Measurements from ENCODE around the gene CYGB.
"Not testable (repeated sequence)": the region's sequence is repeated elsewhere in the genome, so short reads cannot be mapped to it uniquely, and the experiment has no call there.

Gene CYGB

GRCh38 chr17:76566988-76567431 lies 29.5 kb upstream of the CYGB start:
- DNase-seq, result no peak

DNA sequence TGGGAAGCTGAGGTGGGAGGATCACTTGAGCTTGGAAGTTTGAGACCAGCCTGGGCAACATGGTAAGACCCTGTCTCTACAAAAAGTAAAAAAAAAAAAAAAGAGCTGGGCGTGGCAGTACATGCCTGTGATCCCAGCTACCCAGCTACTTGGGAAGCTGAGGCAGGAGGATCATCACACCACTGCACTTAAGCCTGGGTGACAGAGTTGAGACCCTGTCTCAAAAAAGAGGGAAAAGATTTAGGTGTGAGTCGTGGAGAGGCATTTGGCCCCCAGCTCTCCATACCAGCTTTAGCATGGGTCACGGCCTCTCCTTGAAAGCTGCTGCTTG lies 29.1 kb upstream of the CYGB start:
- DNase-seq, result no peak

- no peak for DNase-seq
Measured at GRCh38 chr17:76565728-76566612, 28.5 kb upstream of the CYGB start.

DNA sequence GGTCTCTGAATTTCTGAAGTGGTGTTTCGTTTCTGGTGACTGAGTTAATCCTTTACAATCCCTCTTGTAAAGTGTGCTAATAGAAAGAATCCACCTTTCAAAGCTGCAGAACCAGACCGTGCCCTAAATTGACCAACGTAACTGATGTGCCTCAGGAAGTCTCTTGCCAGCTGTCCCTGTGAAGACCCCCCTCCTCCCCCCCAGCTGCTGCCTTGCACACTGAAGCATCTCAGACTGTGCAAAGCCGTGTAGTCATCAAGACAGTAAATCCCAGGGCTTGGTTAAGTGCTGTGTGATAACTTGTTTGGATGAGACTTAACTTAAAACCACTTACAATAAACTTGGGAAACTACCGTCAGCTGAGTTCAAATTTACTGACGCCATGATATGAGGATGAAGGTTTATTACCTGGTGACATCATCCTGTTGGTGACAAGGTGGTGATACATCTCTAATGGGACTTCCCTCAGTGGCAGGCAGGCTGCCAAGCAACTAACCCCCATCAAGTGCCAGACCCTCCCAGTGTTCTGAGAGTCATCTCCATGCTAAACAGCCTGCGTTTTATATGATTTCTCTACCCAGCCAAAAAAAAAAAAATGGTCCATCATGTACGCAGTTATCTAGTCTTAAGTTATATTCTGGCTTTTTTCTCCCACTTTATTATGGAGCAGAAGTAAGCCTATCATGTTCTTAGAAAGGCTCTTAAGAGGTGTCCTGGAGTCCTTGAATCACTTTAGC lies 27.6 kb upstream of the CYGB start:
- DNase-seq, result not testable (repeated sequence)

DNA sequence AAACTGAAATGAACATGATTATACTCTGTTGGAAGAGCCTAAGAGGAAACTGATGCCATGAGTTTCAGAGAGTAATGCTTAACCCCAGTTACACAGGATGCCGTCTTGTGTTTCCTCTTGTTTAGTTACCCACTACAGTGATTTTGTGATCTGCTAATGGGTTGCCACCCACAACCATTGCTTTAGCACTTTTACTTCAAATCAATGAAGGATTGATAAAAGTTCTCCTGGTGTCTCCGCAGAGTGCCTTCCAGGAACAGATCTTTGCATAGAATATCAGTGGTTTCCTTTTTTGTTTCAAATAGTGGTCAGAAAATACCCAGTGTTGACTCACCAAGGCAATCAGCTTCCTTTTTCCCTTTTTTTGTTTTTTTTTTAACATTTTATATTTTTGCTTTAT lies 25.9 kb upstream of the CYGB start:
- DNase-seq, result not testable (repeated sequence)

GRCh38 chr17:76562734-76563148 lies 25.2 kb upstream of the CYGB start:
- DNase-seq, result peak in 1 of 2 donors; percentile 36

- DNase-seq, result no peak
Measured at GRCh38 chr17:76561799-76562268, 24.3 kb upstream of the CYGB start.

DNA sequence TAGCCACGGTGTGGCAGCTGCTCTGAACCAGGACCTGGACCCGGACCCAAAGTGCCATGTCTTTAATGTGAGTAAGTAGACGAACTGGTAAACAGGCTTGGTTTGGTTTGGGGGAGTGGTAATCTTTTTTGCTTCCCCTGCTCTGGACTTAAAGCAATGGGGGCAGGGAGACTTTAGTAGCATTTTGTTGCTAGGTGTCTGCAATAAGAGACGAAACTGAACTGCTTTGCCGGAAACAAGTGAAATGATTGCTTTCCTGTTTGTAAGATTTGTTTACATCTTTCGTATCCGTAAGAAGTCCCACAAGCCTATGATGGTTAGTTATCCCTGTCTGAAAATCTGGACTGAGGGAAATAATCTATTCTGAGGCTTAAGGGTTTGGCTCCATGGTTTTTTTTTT lies 23.8 kb upstream of the CYGB start:
- DNase-seq, result no peak

- DNase-seq, result no peak
Measured at GRCh38 chr17:76560877-76561221, 23.3 kb upstream of the CYGB start.

- no peak for DNase-seq
Measured at GRCh38 chr17:76560036-76560876, 22.7 kb upstream of the CYGB start.

GRCh38 chr17:76559460-76559859 lies 22.0 kb upstream of the CYGB start:
- not testable (repeated sequence) for DNase-seq

- peak in 1 of 2 donors; percentile 35 for DNase-seq
Measured at GRCh38 chr17:76558198-76559095, 20.9 kb upstream of the CYGB start.

DNA sequence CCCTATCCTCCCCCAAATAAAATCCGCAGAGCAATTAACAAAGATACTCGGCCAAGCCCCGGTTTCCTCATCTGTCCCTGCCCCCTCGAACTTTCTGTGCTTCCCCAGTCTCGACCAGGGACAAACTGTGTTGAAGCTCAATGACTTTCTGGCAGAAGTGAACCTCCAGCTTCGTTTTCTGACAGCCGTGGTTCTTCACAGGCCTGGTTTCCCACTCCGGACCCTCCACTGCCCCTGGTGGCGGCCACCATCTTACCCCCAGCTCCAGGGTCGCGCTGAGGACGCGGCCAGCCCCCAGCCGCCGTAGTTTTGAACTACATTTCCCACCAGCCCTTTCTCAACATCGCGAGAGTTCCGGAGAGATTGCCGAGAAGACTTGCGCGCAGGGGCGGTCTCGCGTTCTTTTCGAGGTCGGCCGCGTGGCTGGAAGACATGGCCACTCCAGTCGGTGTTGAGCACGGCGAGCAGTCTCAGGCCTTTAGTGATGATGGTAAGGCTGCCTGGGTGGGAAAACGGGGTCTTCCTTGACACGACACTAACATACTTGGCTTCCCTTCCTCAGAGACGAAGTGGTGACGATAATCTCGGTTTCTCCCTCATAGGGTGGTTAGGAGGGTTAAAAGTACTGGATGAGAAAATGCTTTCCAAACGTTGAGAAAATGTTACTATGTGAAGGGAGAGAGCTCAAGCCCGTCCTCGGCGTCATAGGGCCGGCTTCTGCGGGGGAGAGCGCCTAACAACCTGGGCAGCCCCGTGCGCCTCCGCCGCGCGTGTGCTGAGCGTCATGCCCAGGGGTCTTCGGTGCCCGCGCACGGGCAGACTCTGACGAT lies 20.1 kb upstream of the CYGB start:
- peak; percentile 74 to 84 for DNase-seq

- DNase-seq, result no peak
Measured at GRCh38 chr17:76556765-76557367, 19.4 kb upstream of the CYGB start.

GRCh38 chr17:76554131-76554530 lies 16.6 kb upstream of the CYGB start:
- peak; percentile 71 to 76 for DNase-seq

DNA sequence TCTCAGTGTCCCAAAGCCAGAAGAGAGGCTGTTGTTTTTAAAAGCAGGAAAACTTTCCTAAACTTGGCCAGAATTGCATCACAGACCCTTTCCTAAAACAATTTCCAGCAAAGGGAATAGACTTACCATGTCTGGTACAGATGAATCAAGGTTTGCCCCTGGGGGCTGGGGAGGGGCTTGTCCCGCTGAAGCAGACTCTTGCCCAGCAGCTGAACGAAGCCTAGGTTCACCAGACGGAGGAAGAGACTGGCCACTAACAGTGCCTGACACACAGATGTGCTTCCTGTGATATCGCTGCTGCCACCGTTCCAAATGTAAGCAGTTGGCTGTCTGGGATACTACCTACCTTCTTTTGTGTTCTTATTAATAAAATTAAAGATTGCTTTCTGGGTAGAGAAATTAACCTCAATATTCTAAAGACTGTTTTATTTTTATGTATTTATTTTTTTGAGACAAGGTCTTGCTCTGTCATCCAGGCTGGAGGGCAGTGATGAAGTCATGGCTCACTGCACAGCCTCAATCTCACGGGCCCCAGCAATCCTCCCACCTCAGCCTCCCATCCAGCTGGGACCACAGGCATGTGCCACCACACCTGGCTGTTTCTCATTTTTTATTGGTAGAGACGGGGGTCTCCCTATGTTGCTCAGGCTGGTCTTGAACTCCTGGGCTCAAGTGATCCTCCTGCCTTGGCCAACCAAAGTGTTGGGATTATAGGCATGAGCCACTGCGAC lies 15.8 kb upstream of the CYGB start:
- DNase-seq, result no peak

DNA sequence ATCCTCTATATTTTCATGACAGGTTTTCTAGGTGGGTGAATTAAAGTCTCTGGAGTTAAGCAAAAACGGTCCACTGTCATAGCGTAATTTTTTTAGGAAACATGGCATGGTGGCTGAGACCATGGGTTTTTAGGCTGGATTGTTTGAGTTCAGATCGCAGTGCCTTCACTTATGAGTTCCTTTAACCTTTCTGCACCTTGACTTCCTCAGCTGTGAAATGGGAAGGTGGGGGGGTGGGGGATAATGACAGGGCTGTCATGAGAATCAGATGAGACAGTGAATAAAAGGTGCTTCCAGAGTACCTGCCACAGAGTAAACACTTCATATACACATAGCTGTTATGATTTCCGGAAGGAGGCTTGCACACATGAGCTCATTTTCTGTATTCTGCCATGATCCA lies 14.2 kb upstream of the CYGB start:
- DNase-seq, result no peak

- no peak for DNase-seq
Measured at GRCh38 chr17:76550712-76551615, 13.5 kb upstream of the CYGB start.

DNA sequence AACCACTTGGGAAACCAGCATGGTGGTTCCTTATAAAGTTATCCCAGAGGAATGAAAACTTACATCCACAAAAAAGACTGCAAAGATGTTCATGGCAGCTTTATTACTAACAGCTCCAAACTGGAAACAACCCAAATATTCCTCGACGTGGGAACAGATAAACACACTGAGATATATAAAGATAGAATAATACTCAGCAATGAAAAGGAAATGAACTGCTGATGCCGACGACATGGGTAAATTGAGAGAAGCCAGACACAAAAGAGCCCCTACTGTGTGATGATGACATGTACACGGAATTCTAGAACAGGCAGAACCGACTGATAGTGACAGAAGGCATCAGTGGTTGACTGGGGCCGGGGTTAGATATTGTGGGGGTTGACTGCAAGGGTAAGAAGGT lies 12.0 kb upstream of the CYGB start:
- DNase-seq, result no peak
